Tibial nerve (tissue), 4 donors: ENCODE measurements around the gene TXNIP. TPM values are rescaled to one million over a fixed set of nuclear protein-coding genes. Genes with fewer than 3 reads are reported as not detected.

ENCODE experiments used
- DNase-seq, 2 donors: peaks; one replicate each; pipeline ENCODE4 v3.0.0-alpha.2; 2019; ENCODE audit warnings: low spot score in 2 of 2
- H3K27ac ChIP-seq, 4 donors: fragments of 200-600 bp; sonication (generic) in 3 of 4; one replicate each; pipeline ENCODE4 v1.5.1; 2017 to 2019; ENCODE audit warnings: mild to moderate bottlenecking in 1 of 4
- H3K27me3 ChIP-seq, 2 donors: fragments of 200-600 bp; sonication (generic) in 1 of 2; one replicate each; pipeline versions ENCODE4 v1.5.1 to v1.6.0; 2017 to 2019
- H3K36me3 ChIP-seq, 3 donors: fragments of 200-600 bp; sonication (generic); one replicate each; pipeline ENCODE4 v1.5.1; 2018 to 2019
- H3K4me1 ChIP-seq, 4 donors: fragments of 200-600 bp; sonication (generic) in 3 of 4; one replicate each; pipeline ENCODE4 v1.5.1; 2017 to 2019
- H3K4me3 ChIP-seq, 4 donors: fragments of 200-600 bp; sonication (generic) in 3 of 4; one replicate each; pipeline ENCODE4 v1.5.1; 2017 to 2019; ENCODE audit warnings: mild to moderate bottlenecking in 1 of 4, moderate library complexity in 1 of 4
- H3K9me3 ChIP-seq, 4 donors: fragments of 200-600 bp; sonication (generic) in 3 of 4; one replicate each; pipeline ENCODE4 v1.5.1; 2017 to 2019
- EP300 ChIP-seq, 2 donors: sonication (generic); formaldehyde crosslinking; IDR thresholded peaks; one replicate each; pipeline ENCODE4 v1.6.1; 2017; ENCODE audit warnings: antibody characterized with exemption in 2 of 2, mild to moderate bottlenecking in 1 of 2
- POLR2A ChIP-seq, 2 donors: fragments of 450-650 bp; IDR thresholded peaks; one replicate each; pipeline ENCODE4 v1.6.1; 2017; ENCODE audit warnings: antibody characterized with exemption in 2 of 2, mild to moderate bottlenecking in 2 of 2, moderate library complexity in 2 of 2
- WGBS, 2 donors: methylation state at CpG; one replicate each; pipeline ENCODE4 v1.1.5; 2018; 5-methylcytosine and 5-hydroxymethylcytosine counted together
- total RNA-seq, 4 donors: library from RNA; depleted of rRNA; stranded (reverse); fragments of >200 nt; gene quantifications; one replicate each; pipeline ENCODE4 v1.1.0, GENCODE V29; 2016
- TF ChIP-seq, protein P1 (sequence below), 5 experiments: fragments of 200-600 bp in 3 of 5; fragments of 450-650 bp in 2 of 5; sonication (generic) in 3 of 5; IDR thresholded peaks; one replicate each; pipeline ENCODE4 v1.5.1; 2016 to 2019; ENCODE audit warnings: antibody characterized with exemption in 5 of 5, mild to moderate bottlenecking in 3 of 5, moderate library complexity in 2 of 5

TXNIP gene
- total RNA-seq, 4 donors from 2014 or later, result 1,863 to 2,525 (median 2,185) TPM

DNA sequence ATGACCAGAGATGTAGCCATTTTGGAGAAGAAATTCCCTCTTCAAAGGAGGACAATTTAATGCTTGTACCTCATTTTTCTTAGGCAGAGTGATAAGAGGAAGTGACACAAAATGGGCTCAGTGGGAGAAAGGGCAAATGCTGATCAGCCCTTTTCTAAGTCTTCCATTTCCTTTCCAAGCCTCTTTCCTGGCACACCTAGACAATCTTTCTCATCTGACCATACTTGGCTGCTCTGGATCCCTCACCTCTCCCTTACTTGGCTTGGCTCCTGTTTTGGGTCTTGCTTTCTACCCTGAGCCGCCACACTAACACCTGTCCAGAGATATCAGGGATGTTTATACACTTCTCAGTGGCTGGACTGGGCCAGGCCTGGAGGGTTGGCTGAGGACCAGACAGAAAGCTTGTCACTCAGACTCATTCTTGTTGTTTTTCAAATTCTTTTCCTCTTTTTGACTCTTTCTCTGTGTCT lies 13.1 kb downstream of the TXNIP start:
- no peak for DNase-seq
- Histone ChIP-seq H3K27ac (peak overlapping the region; percentile 54 to 99 (median 93)), H3K9me3 (no peaks in the 10 kb centered on the region), H3K27me3 (no peaks in the 10 kb centered on the region), H3K36me3 (no peaks in the 10 kb centered on the region), H3K4me3 (no peak overlapping the region), H3K4me1 (peaks cover 0 to 89% (median 60%) of the 10 kb centered on the region in 4 donors)
- 81 to 97% methylated on average over 1 of the region's 1 CpG for WGBS, 2 donors
- TF ChIP-seq POLR2A (IDR thresholded peaks at IDR 0.05) (no peak), EP300 (IDR thresholded peaks at IDR 0.05) (peak in 1 of 2 donors; percentile 17)
- TF ChIP-seq, protein P1, sequence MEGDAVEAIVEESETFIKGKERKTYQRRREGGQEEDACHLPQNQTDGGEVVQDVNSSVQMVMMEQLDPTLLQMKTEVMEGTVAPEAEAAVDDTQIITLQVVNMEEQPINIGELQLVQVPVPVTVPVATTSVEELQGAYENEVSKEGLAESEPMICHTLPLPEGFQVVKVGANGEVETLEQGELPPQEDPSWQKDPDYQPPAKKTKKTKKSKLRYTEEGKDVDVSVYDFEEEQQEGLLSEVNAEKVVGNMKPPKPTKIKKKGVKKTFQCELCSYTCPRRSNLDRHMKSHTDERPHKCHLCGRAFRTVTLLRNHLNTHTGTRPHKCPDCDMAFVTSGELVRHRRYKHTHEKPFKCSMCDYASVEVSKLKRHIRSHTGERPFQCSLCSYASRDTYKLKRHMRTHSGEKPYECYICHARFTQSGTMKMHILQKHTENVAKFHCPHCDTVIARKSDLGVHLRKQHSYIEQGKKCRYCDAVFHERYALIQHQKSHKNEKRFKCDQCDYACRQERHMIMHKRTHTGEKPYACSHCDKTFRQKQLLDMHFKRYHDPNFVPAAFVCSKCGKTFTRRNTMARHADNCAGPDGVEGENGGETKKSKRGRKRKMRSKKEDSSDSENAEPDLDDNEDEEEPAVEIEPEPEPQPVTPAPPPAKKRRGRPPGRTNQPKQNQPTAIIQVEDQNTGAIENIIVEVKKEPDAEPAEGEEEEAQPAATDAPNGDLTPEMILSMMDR (IDR thresholded peaks at IDR 0.05), result no peak

DNA sequence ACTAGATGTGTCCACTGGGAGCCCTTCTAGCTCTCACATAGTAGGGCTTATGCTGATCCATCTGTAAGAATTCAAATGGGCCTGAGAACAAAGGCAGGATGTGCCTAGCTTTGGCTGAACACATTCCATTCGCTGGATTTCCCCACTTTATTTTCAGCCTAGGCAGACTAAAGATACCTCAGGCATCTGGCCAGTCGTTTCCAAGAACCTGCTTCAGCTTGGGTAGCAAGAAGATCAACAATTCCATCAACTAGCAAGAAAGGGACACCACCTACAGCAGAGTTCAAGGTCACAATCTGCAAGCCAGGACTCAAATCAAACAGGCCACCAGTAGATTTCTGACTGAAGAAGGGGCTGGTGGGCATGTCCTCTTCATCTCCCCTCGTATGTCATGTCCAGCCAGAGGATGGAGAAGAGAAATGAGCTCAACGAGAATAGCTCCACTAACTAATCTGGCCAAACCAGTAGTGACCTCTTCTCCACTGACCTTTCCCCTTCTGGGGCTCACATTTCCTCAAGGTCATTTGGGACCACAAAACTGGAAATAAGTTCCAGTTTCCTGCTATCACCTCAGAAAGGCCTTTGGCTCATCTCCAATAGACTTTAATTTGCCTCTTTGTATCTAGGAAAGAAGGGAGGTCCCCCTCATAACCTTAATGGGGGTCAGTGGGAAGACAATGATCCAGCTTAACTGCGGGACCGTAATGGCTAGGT lies 14.2 kb downstream of the TXNIP start:
- no peak for DNase-seq
- WGBS, 2 donors, result 52 to 66% methylated on average over 6 of the region's 6 CpGs
- no peaks in the 10 kb centered on the region for H3K36me3 ChIP-seq

DNA sequence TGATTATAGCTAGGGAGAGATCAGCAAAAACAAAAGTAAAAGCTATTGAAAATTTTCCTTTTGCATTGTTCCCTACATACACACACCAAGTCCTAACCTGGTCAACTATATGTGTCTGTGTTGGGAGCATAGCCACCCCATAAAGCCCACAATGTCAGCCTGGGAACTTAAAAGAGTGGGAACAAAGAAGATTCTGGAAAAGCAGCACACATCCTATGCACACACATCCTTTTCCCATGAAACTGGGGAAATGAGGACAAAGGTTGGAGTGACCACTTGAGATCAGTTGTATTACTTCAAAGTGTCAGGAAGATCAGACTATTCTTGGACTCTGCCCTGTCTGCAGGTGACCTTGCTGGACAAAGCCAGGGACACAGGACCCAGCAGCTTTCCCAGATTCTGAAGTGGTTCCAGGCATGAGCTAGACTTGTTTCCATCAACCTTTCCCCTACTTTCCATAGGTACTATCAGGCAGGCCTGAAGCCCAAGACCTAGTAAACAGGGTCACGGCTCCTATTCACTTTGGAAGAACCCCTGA lies 15.9 kb downstream of the TXNIP start:
- 86 to 100% methylated on average over 1 of the region's 1 CpG for WGBS, 2 donors
- no peaks in the 10 kb centered on the region for H3K9me3 ChIP-seq
- peak overlapping the region in 2 of 4 donors; percentile 27 to 37 for H3K4me3 ChIP-seq
- TF ChIP-seq POLR2A (IDR thresholded peaks at IDR 0.05), result no peak
- TF ChIP-seq, protein P1 (IDR thresholded peaks at IDR 0.05), result no peak
- no peak for TF ChIP-seq EP300 (IDR thresholded peaks at IDR 0.05)
- DNase-seq, result no peak
- no peaks in the 10 kb centered on the region for H3K36me3 ChIP-seq
- peaks cover 0 to 84% (median 70%) of the 10 kb centered on the region in 4 donors for H3K4me1 ChIP-seq
- no peaks in the 10 kb centered on the region for H3K27me3 ChIP-seq
- H3K27ac ChIP-seq, result peak overlapping the region; percentile 92 to 99 (median 94)

More for the DNA sequence above, 14.2 kb downstream of the TXNIP start:
- H3K4me1 ChIP-seq, result peaks cover 0 to 92% (median 70%) of the 10 kb centered on the region in 4 donors
- H3K27ac ChIP-seq, result peak overlapping the region; percentile 54 to 99 (median 93)
- no peaks in the 10 kb centered on the region for H3K27me3 ChIP-seq
- no peaks in the 10 kb centered on the region for H3K9me3 ChIP-seq
- TF ChIP-seq, protein P1 (IDR thresholded peaks at IDR 0.05), result no peak
- peak in 1 of 2 donors; percentile 69 for TF ChIP-seq EP300 (IDR thresholded peaks at IDR 0.05)
- no peak overlapping the region for H3K4me3 ChIP-seq

DNA sequence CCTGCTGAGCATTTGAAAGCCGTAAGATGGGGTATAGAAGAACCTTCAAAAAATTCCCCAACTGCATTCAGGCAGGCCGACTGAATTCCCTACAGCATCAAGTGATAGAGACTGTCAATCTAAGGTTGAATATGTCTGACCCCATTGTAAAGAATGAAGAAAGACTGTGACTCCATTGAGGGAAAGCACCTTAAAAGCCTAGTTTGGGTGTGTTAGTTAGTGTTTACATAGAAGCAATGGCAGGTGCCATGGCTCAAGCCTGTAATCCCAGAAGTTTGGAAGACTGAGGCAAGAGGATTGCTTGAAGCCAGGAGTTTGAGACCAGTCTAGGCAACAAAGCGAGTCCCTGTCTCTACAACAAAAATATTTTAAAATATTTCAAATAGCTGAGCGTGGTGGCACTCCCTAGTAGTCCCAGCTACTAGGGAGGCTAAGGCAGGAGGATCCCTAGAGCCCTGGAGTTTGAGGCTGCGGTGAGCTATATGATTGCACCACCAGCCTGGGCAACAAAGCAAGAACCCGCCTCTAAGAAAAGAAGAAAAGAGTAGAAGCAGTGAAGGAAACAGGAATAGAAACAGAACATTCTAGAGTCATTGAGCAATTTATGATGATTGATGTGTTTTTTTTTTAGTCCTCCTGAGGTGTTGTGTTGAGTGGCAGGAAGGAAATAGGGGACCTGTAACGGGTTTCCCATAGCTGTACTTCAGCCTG lies 16.5 kb downstream of the TXNIP start:
- TF ChIP-seq EP300 (IDR thresholded peaks at IDR 0.05) (peak in 1 of 2 donors; percentile 14), POLR2A (IDR thresholded peaks at IDR 0.05) (no peak)
- TF ChIP-seq, protein P1 (IDR thresholded peaks at IDR 0.05), result peak in 1 of 5 experiments; percentile 13
- H3K27me3 ChIP-seq, result no peaks in the 10 kb centered on the region
- H3K4me3 ChIP-seq, result peak overlapping the region; percentile 8 to 37 (median 22)
- no peaks in the 10 kb centered on the region for H3K9me3 ChIP-seq
- no peak for DNase-seq
- WGBS, 2 donors, result 22 to 23% methylated on average over 7 of the region's 7 CpGs
- peaks cover 0 to 5% (median 0%) of the 10 kb centered on the region in 3 donors for H3K36me3 ChIP-seq
- peaks cover 0 to 78% (median 65%) of the 10 kb centered on the region in 4 donors for H3K4me1 ChIP-seq
- peak overlapping the region; percentile 92 to 99 (median 94) for H3K27ac ChIP-seq
